8988T (cell line): ENCODE data around the gene VPS4B.
"Not testable (repeated sequence)": the region's sequence is repeated elsewhere in the genome, so short reads cannot be mapped to it uniquely, and the experiment has no call there.

Experiments
- DNase-seq: peaks from one replicate; pipeline ENCODE4 v3.0.0; 2011

The VPS4B gene

DNA sequence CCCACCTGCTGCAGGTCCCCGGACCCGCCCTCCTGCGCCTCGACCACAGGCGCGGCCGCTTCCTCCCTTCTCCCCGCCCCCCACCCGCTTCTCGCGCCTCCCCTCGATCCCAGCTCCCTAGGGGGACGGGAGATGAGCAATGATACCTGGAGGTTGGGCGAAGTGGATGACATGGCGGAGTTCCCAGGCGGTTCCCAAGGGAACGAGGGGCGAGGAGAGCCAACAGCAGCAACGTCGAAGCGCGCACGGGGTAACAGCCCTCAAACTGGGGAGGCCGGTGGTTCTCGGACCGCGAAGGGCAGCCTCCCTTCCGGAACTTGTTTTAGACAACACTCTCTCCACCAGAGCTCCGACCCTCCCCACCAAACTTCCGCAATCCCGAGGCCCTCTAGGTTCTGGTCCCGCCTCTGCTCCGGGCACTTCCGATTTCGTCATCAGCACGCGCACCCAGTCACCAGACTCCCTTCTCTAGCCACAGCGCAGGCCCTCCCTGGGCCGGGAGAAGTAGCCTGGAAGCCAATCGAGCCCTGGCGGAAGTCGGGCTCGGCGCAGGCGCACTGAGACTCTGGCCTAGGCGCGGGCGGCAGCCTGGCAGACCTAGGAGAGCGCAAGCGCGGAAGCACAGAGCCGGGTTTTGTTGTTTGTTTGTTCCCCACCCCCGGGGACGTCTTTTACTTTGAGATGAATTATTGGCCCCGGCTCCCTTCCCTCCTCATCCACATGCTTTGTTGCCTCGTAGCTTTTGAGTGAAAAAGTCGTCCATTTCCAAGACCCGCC, at the start of gene VPS4B:
Gene VPS4B, minus strand, starts transcription at position 390 of the 777 bp plus-strand sequence. Its CDS starts 217 bp downstream, at position 173.
- DNase-seq, result peak; percentile 43

DNA sequence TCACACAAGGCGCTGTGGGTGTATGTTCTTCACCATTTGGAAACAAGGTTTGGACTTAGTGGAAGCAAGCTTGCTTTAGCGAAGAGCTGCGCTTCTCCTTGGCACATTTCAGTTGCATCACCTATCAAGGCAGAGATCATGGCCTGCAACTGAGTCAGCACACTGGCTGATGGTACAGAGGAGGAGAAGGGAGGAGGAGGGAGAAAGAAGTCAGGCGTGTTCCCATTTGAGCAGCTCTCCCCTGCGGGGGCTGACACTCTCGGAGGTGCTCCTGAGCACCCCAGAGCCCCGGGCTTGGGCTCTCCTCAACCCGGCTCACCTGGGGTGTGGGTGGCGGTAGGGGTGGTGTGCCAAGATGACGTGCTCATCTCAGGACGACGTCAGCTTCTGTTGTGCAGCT, 48.5 kb upstream of the VPS4B start:
- DNase-seq, result no peak

DNA sequence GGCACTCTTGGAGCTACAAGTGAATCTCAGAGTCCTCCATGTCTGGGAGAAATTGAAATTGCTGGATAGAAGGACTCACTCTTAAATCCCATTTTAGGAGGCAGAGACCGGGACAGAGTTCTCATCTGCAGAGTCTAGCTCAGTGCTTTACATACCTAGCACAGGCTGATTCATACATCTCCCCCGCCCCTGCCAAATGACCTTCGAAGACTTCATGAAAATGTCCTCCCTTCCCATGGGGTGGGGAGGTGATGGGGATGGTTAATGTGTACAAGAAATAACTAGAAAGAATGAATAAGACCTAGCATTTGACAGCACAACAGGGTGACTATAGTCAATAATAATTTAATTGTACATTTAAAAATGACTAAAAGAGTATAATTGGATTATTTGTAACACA, 46.3 kb upstream of the VPS4B start:
- DNase-seq, result no peak

DNA sequence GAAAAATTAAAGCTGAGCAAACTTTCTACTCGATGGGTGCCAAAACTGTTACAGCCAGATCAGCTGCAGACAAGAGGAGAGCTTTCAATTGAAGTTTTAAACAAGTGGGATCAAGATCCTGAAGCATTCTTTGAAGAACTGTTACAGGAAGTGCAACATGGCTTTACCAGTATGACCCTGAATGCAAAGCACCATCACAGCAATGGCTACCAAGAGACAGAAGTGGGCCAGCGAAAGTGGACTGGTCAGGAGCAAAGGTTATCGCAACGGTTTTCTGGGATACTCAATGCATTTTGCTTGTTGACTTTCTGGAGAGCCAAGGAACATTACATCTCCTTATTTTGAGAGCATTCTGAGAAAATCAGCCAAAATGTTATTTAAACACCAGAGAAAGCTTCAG, 45.4 kb upstream of the VPS4B start:
- no peak for DNase-seq

DNA sequence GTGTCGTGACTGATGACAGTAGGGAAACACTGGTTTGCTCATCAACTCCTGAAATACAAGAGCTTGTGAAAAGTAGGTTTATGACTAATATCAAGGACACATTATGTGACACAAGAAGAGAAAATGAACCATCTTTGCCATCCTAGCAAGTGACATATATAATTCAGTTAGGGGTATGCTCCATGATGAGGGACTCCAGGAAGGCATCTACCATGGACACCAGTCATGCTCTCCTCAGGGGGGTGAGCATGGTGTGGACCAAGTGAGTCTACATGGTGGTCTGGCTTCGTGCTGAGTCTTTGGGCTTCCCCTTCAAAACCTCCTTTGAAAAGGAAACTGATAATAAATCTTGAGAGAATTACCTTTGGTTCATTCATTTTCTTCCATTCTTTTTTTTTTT, 42.8 kb upstream of the VPS4B start:
- no peak for DNase-seq

DNA sequence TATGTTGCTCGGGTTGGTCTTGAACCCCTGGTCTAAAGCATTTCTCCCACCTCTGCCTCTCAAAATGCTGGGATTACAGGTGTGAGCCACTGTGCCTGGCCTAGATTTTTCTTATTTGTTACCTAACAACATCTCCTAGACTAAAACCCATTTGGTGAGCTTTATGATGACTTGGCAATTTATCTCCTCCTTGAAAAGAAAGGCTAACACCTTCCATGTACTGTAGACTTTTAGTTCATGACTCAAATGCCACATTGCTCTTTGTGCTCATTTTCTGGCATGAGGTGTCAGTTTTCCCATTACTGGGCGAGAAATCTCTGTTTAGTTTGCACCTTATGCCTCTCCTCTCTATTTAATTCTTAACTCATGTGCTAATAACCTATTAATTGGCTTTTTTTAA, 42.2 kb upstream of the VPS4B start:
- no peak for DNase-seq

DNA sequence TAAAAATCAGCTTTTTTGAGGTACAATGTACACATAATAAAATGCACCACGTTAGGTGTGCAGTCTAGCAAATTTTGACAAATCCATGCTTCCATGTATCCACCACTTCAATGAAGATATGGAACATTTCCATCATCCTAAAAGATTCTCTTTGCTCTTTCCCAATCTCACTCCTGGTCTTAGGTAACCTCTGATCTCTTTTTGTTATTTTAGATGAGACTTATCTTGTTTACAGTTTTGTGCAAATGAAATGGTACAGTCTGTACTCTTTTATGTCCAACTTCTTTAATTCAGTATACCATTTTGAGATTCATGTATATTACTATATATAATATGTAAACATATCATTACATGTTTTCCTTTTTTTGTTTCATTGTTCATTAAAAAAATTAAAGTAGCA, 38.1 kb upstream of the VPS4B start:
- no peak for DNase-seq

DNA sequence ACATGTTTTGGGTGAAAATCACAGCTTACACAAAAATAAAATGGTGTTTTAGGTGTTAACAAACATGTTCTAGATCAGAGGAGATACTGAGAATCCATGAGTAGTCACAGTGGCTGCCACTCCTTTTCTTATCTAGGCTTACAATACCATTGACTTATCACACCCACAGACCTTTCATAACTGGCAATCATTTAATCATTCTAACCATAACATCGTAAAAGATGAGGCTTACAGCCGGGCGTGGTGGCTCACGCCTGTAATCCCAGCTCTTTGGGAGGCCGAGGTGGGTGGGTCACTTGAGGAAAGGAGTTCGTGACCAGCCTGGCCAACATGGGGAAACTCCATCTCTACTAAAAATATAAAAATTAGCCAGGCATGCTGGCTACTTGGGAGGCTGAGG, 35.7 kb upstream of the VPS4B start:
- no peak for DNase-seq

DNA sequence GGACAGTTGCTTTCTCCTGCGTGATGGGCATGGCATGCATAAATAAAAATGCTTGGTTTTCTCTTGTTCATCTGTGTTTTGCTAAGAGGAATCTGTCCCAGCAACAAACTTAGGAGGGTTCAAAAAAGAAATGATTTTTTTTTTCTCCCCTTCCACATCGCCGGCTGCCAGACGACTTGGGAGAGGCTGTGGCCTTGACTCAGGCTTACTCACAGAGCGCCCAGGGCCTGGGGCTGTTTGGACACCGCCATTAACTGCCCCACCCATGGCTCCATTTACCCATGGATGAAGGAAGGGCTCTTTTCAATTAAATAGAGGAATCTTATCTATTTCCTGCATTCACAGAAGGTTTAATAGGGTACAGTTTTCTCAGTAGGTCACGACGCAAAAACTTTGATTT, 32.2 kb upstream of the VPS4B start:
- DNase-seq, result no peak

DNA sequence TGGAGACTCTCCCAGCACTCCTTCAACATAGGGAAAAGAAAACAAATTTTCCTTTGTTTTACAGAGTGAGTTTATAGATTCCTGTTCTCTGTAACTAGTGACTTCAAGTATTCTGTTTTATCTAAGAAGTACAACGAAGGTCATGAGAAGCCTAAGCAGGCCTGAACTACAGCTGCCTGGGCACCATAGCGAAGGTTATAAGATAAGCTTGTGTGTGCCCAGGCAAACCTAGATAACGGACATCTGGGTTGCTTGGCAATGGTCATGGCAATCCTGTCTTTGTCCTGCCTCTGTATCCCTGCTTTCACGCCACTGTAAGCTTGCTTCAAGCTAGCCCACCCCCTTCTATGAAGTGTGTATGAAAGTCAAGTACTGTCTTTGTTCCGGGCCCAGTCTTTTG, 30.5 kb upstream of the VPS4B start:
- not testable (repeated sequence) for DNase-seq

DNA sequence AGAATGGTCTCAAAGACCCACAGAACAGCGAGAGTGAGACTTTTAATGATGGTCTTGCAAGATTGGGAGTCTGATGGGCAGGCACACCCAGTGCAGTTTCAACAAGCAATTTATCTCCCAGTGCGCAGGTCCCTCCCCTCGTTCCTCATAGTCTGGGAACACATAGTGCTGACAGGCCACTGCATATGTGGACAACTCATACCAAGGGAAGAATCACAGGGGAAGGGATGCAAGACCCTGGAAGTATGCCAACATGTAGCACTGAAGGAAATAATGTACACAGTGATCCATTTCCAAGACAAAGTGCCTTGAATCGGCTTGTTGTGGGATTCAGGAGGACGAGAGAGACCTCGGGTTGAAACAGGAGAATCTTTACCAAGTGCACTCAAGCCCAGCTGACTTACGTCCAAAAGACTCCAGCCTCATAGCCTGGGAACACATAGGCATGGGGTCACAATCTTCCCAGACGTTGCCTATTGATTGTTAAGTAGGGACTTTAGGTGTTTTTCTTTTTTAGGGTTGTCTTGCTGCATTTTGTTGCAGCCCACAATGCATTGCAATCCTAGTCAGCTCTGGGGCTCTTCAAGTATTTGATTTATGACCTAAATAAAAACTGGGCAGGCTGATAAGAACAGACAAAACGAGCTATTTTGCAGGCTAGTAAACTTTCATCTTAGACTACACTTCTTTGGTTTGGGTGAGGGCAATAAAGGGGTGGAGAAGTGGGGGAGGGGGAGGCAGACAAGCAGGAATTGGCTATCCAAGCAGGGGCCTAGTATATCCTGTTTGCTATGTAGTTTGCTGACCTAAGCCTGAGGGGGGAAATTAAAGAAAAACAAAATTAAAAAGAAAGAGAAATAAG, 29.8 kb upstream of the VPS4B start:
- no peak for DNase-seq

DNA sequence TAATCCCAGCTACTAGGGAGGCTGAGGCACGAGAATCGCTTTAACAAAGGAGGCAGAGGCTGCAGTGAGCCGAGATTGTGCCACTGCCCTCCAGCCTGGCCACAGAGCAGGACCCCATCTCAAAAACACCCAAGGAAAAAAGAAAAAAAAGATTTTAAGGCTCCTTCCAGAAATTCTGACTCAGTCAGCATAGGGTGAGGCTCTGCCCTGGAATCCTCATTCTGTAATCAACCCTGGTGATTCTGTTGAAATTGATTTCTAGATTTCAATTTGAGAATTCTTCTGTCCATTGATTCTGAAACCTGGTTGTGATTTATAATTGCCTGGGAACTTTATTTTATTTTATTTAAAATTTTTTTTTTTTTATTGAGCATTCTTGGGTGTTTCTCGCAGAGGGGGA, 27.1 kb upstream of the VPS4B start:
- DNase-seq, result no peak

DNA sequence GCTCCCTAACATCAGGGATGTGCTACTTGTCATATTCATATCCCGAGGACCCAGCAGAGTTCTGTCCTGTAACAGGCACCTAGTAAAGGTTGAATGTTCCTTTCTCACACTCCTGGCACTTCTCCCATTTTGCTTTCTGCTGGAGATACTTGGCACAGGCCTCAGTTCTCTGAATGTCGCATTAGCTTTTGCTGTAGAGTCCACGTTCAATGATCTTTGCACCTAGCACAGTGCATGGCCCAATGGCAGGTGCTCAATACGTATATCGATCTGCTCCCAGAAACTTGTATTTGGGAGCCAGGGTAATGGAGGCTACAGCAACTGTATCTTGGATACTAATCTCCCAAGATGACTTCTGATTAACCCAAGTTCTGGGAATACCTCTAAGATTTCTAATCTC, 24.8 kb upstream of the VPS4B start:
- DNase-seq, result no peak

DNA sequence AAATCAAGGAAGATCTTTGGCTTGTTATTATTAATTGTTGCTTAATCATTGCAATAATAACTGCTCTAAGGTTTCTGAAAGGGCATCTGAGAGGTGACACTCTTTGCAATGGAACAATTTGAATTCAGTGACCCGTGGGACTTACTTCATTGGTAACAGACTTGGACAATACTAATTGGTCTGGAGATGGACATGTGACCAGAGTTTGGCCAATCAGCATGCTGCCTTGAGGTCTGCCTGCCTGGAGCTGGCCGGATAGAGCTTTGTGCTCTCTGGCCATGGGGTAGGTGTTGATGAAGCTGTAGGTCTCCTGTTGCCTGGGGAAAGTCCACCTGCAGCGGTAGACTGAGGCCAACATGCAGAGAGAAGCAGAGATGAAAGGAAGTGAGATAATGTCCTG, 24.0 kb upstream of the VPS4B start:
- no peak for DNase-seq

DNA sequence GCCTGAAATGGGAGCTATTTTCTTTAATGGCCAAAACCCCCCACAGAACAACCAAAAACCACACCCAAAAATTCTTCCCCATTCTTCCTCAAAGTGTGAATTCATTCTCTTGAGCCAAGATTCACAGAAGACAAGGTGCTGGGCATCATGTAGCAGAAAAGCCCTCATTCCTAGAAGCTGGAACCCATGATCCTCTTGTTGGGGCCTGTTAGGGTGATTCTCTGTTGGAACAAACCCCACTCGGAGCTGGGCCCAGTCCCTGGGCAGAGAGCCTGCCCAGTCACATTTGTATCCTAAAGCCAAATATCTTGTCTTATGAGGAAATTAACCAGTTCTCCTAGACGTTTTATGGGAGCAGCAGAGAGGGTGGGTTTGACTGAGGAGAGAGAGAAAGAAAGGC, 22.8 kb upstream of the VPS4B start:
- no peak for DNase-seq

DNA sequence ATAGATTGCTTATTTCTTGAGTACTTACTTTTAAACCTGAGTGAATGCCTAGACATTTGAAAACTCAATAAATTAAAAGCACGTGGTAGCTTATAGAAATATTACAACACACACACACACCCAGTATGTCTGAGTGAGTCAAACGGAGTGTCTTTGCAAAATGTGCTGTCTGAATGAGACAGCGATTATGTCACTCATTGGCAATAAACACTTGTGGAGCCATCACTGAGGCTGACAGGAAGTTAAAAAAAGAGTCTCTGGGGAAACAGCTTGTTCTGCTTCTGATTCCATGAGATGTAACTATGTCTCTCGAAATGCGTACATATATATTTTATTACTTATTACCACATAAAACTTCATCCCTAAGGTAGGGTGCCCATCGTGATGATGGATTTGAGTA, 22.3 kb upstream of the VPS4B start:
- DNase-seq, result no peak

DNA sequence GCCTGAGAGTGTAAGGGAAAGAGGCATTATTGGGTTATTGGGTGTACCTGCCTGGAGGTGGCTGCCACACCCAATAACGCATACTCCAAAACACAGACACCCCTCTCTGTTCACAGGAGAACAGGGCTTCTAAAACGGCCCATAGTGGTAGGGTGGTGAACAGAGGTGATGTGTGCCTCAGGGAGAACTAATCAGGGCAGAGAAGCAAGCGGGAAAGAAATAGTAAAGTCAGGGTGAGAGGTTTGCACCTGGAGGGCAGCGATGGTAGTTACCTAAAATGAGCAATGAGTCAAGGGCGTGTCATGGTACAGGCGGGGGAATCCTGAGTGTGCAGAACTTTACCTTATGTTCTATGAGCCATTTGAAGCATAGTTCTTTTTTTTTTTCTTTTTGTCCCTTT, 21.6 kb upstream of the VPS4B start:
- DNase-seq, result no peak

DNA sequence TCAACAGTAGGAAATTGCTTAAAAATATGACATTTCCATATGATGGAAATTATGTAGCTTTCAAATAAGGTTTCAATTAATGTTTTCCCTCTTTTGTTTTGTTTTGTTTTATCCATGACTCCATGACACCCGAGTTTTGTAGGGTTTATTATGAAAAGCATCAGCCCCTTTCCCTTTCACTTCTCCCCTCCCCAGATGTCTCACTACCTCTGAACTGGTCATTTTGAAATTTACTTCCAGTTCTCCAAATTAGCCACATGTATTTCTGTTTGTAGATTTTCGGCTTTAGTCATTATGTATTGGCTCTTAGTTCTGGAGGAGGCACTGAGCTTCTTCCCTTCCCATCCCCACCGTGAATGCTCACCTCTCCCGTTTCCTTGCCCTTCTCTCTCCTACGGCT, 18.6 kb upstream of the VPS4B start:
- DNase-seq, result no peak

DNA sequence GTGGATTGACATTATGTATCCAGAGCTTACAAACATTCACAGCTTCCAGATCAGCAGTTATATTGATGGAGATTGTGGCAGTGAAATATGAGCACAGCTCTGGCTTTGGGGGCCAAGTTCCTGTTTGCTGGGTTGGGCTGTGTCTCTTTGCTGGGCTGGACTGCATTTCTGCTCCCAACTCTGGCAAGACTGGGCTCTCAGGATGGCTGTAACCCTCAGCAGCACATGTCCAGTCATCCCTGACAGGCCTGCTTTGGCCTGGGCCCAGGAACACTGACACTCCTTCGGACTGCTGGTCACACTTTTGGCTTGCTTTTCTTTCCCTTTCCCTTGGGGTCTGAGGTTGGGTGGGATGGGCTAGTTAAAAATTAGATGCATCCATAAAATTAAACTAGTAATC, 17.9 kb upstream of the VPS4B start:
- DNase-seq, result no peak

DNA sequence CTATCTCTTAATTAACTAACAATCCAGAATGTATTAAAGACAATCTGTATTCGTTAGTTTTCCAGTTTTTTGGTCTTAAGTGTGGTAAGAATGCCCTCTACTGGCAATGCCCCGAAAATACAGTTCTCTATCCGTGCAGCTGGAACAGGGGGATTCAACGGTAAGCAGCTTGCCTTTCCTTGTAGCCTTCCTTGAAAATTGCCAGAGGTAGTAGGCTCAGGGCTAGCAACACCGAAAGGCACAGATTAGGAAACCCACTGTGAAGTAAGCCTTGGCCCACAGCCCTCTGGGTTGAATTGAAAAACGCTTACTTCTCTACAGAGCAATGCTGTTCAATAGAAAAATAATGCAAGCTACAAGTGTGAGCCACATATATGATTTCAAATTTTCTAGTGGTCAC, 17.1 kb upstream of the VPS4B start:
- DNase-seq, result no peak

DNA sequence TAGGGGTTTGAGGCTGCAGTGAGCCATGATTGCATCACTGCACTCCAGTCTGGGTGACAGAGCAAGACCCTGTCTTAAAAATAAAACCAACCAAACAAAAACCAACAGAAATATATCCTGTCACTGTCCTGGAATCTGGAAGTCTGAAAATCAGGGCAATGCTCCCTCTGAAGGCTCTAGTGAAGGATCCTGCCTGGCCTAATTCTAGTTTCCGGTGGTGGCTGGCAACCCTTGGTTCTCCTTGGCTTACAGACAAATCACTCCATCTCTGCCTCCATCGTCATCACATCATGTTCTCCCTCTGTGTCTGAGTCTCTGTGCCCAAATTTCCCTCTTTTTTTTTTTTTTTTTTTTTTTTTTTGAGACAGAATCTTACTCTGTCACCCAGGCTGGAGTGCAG, 15.9 kb upstream of the VPS4B start:
- DNase-seq, result no peak

DNA sequence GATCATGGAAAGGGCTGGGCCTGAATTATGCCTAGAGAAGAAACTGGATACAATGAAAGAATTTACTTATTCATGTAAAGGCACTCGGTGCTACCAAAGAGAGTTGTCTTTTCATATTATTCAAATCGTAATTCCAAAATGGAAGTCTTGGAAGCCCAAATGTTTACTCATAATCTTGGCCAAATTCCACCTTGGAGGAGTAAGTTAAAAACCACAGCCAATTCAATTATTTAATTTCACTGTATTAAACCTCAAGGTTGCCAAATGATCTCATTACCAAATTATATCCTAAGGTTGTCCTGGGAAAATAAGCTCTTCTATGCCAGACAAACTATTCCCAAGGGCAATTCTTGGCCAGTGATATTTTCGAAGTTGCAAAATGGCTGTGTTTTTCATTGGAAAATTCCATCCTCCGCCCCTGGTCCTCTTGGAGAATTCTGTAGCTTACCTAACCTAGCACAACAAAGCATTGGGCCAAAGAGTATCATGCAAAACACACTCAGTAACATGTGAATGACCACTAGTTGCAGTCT, 11.1 kb upstream of the VPS4B start:
- no peak for DNase-seq

DNA sequence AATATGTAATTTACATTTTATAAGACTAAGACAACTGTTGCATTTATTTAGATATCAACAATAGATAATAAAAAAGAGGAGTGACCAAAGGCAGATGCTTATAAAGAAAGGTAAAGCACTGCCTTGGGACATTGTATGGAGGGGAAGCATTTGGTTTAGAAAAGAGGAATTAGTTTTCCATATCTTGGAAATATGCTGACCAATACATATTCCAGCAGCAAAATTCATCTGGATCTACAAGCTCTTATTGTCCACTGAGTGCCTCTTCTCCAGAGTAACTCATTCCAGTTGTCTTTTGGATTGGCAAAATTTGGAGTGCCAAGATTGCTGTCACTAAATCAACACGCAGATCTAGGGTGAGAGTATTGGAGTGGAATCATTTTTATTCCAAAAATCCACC, 8.9 kb upstream of the VPS4B start:
- no peak for DNase-seq

DNA sequence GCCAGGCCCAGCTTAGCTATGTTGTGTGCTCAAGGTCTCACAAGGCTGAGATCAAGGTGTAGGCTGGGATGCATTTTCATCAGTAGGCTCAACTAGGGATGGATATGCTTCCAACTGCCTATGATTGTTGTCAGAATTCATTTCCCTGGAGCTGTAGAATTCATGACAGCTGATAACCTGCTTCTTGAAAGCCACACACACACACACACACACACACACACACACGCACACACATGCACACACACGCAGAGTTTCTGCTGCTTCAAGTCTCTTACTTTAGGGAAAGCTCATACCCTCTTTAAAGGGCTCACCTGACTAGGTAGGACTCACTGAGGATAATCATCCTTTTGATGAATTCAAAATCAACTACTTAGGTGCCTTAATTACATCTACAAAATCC, 8.2 kb upstream of the VPS4B start:
- no peak for DNase-seq
